Activated CD4-positive, alpha-beta T cell treated with anti-CD3 and anti-CD28 coated beads for 36 hours (primary cell): ENCODE results near the gene STARD5. TPM values are rescaled to one million over a fixed set of nuclear protein-coding genes. Genes with fewer than 3 reads are reported as not detected.

ENCODE experiments used
- ATAC-seq: fragments of 200-7000 bp; cut with Tn5 transposase; one replicate; pipeline ENCODE4 v1.10.0; 2021; ENCODE audit warnings: mild to moderate bottlenecking, moderate library complexity
- CTCF ChIA-PET: fragments of 350-600 bp; sonication (Branson Sonifier 250); formaldehyde crosslinking; loops from one replicate; lab custom pipeline; 2021; ENCODE audit warnings: antibody characterized with exemption; lab: Charles Lee
- POLR2A ChIA-PET: fragments of 350-600 bp; sonication (Branson Sonifier 250); formaldehyde crosslinking; loops from one replicate; lab custom pipeline; 2021; ENCODE audit warnings: antibody characterized with exemption, inconsistent platforms; lab: Charles Lee
- DNase-seq: peaks from one replicate; pipeline ENCODE4 v3.0.0-alpha.2; 2020
- H3K27ac Mint-ChIP-seq: one replicate; pipeline ENCODE4 v1.8.0; 2021; ENCODE audit warnings: mixed read lengths
- H3K27me3 Mint-ChIP-seq: one replicate; pipeline ENCODE4 v1.8.0; 2021; ENCODE audit warnings: mixed read lengths
- H3K36me3 Mint-ChIP-seq: one replicate; pipeline ENCODE4 v1.8.0; 2021; ENCODE audit warnings: low read depth, mixed read lengths
- H3K4me1 Mint-ChIP-seq: one replicate; pipeline ENCODE4 v1.8.0; 2021; ENCODE audit warnings: mixed read lengths
- H3K4me3 Mint-ChIP-seq: one replicate; pipeline ENCODE4 v1.8.0; 2021; ENCODE audit warnings: mild to moderate bottlenecking, moderate library complexity, mixed read lengths
- H3K9me3 Mint-ChIP-seq: one replicate; pipeline ENCODE4 v1.8.0; 2021; ENCODE audit warnings: low read depth, mixed read lengths
- intact Hi-C, 2 experiments: fragments of 100-400 bp; cut with DNase I in 1 of 2; cut with micrococcal nuclease in 1 of 2; formaldehyde crosslinking; loops; one replicate each; pipeline versions ENCODE4 v1.14.2 to v1.15.1; 2022 to 2024; cut with DNase I, micrococcal nuclease
- total RNA-seq, 2 experiments: library from RNA; stranded (reverse); gene quantifications; one replicate each; pipeline ENCODE4 v1.2.3, GENCODE V29; 2021

The STARD5 gene
- total RNA-seq, 2 experiments from 2014 or later = 8.9 to 9.2 TPM

DNA sequence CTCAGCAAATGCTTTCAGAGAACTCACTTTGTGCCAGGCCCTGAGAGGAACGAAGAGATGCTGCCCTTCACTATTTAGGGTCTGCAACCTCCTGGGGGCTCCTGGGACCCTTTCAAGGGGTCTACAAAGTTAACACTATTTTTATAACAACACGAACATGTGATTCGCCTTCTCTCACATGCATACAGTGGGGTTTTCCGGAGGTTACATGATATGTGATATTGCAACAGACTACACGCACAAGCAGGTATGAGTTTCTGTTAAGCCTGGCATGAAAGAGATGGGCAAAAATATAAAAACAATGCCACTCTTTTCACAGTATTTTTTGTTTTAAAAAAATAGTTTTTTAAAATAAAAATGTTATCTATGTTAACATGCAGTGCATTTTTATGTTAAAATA is 10.3 kb downstream of the STARD5 start:
- H3K27me3 Mint-ChIP-seq = no peaks in the 10 kb centered on the region
- H3K4me3 Mint-ChIP-seq = no peak overlapping the region
- DNase-seq = no peak
- H3K27ac Mint-ChIP-seq = no peak overlapping the region
- POLR2A ChIA-PET = no interaction called here
- CTCF ChIA-PET = interaction anchor here (0.5 to 0.9 kb wide), 2 partner anchors 48 to 317 kb away, joined by 3 read pairs; no protein-coding TSS in a partner anchor
- H3K4me1 Mint-ChIP-seq = peaks cover 65% of the 10 kb centered on the region
- intact Hi-C loops = loop anchor here in 1 of 2 experiments (10.0 kb wide), 1 partner anchor 71 kb away; no protein-coding TSS in a partner anchor
- peaks cover 8% of the 10 kb centered on the region for H3K9me3 Mint-ChIP-seq
- peaks cover 77% of the 10 kb centered on the region for H3K36me3 Mint-ChIP-seq
- ATAC-seq = no peak

DNA sequence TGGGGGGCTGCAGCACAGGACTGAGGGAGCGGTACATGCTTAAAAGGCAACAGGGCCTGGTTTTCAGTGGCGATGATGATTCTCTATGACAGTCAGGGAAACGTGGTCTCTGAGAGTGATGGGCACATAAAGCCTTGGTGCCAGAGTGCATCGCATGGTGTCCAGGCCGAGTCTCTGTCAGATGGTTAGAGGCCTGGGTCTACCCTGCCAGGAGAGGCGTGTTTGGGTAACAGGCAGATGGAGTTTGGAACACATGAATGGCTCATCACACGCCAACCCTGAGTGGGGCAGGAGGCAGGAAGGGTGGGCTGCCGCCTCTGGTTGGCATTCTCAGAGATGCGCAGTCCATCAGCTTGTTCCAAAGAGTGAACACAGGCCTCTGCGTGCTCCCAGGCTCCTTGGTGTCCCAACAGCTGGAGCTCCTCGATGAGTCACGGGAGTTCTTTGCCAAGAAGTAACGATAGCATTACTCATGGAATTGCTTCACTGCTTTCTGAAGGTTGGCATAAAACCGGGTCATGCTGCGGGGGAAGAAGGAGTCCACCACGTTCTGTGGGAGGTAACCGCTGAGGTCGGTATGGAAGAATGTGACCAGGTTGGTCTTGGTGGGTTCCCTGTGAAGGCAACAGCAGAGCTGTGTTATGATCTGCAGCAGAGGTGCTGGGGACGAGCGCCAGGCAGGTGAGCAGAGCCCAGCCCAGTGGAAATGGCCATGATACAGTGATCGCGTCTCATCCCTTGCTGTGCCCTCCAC is 11.0 kb downstream of the STARD5 start:
- peaks cover 8% of the 10 kb centered on the region for H3K9me3 Mint-ChIP-seq
- ChIA-PET CTCF (no interaction called here), POLR2A (no interaction called here)
- no peak for DNase-seq
- ATAC-seq = no peak
- H3K27ac Mint-ChIP-seq = peak overlapping the region; percentile 44
- H3K4me3 Mint-ChIP-seq = no peak overlapping the region
- H3K36me3 Mint-ChIP-seq = peaks cover 78% of the 10 kb centered on the region
- intact Hi-C loops = loop anchor here in 1 of 2 experiments (10.0 kb wide), 1 partner anchor 72 kb away; no protein-coding TSS in a partner anchor
- peaks cover 67% of the 10 kb centered on the region for H3K4me1 Mint-ChIP-seq
- H3K27me3 Mint-ChIP-seq = no peaks in the 10 kb centered on the region

DNA sequence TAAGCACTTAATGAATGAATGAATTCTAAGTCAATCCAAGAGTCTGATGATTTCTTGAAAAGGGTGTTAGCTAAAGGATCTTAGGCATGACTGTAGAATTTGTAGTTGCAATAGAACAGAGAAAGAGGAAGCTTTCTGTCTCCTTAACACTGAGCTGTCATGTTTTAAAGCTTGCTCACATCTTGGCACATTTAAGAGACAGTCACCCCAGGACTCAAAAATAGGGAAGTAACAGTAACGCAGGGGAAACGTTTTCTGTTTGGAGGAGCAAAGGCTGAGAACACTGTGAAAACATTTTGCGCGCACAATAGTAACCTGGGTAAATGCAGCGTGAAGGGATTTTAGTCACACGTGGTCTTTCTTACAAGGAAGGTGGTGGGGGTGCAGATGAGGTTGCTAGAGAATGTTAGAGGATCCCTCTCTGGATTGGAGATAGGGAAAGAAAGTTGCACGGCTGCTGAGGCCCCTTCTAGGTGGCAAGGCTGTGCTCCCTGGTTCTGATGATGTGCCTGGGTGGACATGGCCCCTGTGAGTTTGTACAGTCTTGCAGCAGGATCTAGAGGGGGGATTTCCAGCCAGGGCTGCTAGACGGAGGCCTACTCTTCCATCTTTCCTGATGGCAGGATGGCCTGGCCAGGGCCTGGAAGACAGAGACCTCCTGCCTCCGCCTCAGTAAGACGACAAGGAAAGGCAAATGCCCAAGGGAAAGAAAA is 12.0 kb downstream of the STARD5 start:
- DNase-seq = no peak
- intact Hi-C loops = loop anchor here in 1 of 2 experiments (10.0 kb wide), 1 partner anchor 73 kb away; no protein-coding TSS in a partner anchor
- peak; percentile 30 for ATAC-seq
- Mint-ChIP-seq H3K27ac (peak overlapping the region; percentile 17), H3K4me3 (no peak overlapping the region), H3K27me3 (no peaks in the 10 kb centered on the region), H3K4me1 (peaks cover 75% of the 10 kb centered on the region), H3K9me3 (peaks cover 8% of the 10 kb centered on the region), H3K36me3 (peaks cover 84% of the 10 kb centered on the region)
- ChIA-PET POLR2A (interaction anchor here (0.6 to 1.0 kb wide), 2 partner anchors 37 to 369 kb away, joined by 3 to 4 read pairs; no protein-coding TSS in a partner anchor), CTCF (interaction anchor here (0.6 to 2.1 kb wide), 3 partner anchors 9 to 46 kb away, joined by 3 to 9 read pairs (median 6); no protein-coding TSS in a partner anchor)

DNA sequence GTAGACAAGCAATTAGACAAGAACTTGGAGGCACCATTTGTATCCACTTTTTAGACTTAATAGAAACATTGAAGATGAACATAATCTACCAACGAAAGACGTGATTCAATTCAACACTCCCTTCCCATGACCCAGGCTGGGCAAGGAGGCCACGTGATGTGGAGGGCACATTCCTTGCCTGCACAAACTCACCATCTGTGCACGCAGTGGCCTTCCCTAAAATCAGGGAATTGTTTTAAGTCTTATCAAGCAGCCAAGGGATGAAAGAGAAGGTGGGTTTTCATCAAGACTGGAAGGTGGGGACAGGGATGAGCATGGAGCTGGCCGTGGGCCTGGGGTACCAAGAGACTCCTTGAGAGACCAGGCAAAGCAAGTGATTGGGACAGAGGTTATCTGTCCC is 13.5 kb downstream of the STARD5 start:
- H3K4me1 Mint-ChIP-seq = peaks cover 81% of the 10 kb centered on the region
- DNase-seq (no peak), ATAC-seq (no peak)
- H3K4me3 Mint-ChIP-seq = no peak overlapping the region
- peaks cover 8% of the 10 kb centered on the region for H3K9me3 Mint-ChIP-seq
- peak overlapping the region; percentile 63 for H3K27ac Mint-ChIP-seq
- POLR2A ChIA-PET = interaction anchor here (0.6 kb wide), 1 partner anchor 18 kb away, joined by 5 read pairs; no protein-coding TSS in a partner anchor
- H3K27me3 Mint-ChIP-seq = no peaks in the 10 kb centered on the region
- H3K36me3 Mint-ChIP-seq = peaks cover 90% of the 10 kb centered on the region
- intact Hi-C loops = loop anchor here in 1 of 2 experiments (10.0 kb wide), 1 partner anchor 74 kb away; no protein-coding TSS in a partner anchor
- CTCF ChIA-PET = interaction anchor here (0.7 to 2.3 kb wide), 3 partner anchors 18 to 100 kb away, joined by 3 to 9 read pairs (median 6); no protein-coding TSS in a partner anchor

DNA sequence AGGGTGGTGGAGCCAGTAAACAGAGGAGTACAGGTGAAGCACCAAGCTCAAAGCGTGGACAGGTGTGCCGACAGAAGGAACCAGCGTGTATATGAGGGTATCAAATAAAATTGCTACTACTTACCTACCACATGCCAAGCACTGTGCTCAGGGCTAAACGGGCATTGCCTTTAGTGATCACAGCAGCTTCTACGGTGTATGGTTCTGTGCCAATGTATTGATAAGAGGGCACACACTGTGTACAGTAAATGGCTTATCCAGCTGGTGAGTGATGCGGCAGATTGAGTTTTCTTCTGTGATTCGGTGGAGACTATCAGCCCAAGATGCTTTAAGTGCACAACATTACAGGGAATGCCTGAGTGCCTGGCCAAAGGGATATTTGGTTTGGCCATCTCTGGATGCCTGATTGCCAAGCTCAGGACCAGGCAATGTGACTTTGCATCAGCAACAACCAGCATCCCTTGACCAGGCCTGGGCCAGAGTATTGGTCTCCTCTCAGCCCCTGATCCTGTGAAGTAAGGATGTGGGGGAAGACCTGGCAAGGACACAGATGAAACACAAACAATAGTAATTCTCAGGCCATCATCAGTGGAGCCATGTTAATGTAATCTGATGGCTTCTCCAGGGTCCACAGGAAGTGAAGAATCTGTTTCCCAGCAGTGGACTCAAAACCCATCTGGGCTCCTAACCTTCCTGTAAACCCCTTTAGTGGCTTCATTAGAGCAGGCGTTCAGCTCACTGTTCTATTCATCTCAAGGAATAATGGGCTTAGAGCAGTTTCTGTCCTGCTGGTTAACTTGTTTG is 14.1 kb downstream of the STARD5 start:
- CTCF ChIA-PET = interaction anchor here (0.9 to 3.1 kb wide), 4 partner anchors 14 to 44 kb away, joined by 4 to 18 read pairs (median 9); no protein-coding TSS in a partner anchor
- ATAC-seq (no peak), DNase-seq (no peak)
- H3K27ac Mint-ChIP-seq = peak overlapping the region; percentile 63
- peaks cover 81% of the 10 kb centered on the region for H3K4me1 Mint-ChIP-seq
- intact Hi-C loops = loop anchor here in 1 of 2 experiments (10.0 kb wide), 1 partner anchor 75 kb away; no protein-coding TSS in a partner anchor
- H3K36me3 Mint-ChIP-seq = peaks cover 90% of the 10 kb centered on the region
- H3K9me3 Mint-ChIP-seq = peaks cover 8% of the 10 kb centered on the region
- POLR2A ChIA-PET = interaction anchor here (0.6 to 1.6 kb wide), 3 partner anchors 14 to 18 kb away, joined by 4 to 6 read pairs (median 5); partner anchors contain the start of gene STARD5
- no peaks in the 10 kb centered on the region for H3K27me3 Mint-ChIP-seq
- no peak overlapping the region for H3K4me3 Mint-ChIP-seq

DNA sequence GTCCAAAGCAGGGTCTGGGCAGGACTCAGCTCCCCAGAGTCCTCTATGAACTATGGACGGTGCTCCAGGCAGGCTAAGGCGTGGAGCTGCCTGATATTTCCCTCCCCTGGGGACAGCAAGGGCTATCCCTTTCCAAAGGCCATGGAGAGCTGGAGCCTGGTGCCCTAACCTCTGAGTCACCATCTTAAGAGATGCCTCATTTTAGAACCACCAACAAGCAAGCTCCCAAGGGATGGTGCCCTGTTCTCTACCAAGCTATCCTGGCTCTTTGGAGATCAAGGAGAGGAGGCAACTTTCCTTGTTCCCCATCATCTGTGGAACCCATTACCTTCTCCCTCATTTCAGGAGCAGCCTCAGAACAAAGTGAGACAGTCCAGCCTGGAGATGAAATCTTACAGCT is 15.7 kb downstream of the STARD5 start:
- H3K27me3 Mint-ChIP-seq = no peaks in the 10 kb centered on the region
- H3K9me3 Mint-ChIP-seq = peaks cover 8% of the 10 kb centered on the region
- H3K4me3 Mint-ChIP-seq = no peak overlapping the region
- DNase-seq = no peak
- no peak for ATAC-seq
- intact Hi-C loops = no loop called here
- no peak overlapping the region for H3K27ac Mint-ChIP-seq
- CTCF ChIA-PET = interaction anchor here (0.8 to 3.1 kb wide), 9 partner anchors 10 to 42 kb away, joined by 3 to 18 read pairs (median 3); partner anchors contain the start of gene STARD5
- H3K4me1 Mint-ChIP-seq = peaks cover 88% of the 10 kb centered on the region
- peaks cover 97% of the 10 kb centered on the region for H3K36me3 Mint-ChIP-seq
- POLR2A ChIA-PET = interaction anchor here (0.7 to 1.6 kb wide), 3 partner anchors 12 to 22 kb away, joined by 3 to 6 read pairs (median 4); partner anchors contain the start of gene STARD5

DNA sequence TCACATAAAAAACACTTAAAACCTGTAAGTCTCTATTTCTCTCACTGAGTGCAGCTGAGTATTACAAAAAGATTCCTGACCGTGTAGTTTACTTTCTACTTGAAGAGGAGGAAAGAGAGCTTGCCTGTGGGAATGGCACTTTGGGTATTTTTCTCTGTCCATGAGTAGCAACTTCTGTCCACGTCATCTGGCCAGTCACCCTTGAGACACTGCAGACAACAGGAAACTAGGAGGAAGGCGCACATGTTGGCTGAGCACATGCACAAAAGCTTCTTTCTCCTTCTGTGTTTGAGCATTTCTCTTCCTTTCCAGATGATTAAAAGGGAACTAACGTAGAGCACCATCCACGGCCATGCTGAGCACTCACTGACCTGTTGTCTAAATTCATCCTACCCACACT is 19.7 kb downstream of the STARD5 start:
- peaks cover under 1% of the 10 kb centered on the region for H3K9me3 Mint-ChIP-seq
- peaks cover 75% of the 10 kb centered on the region for H3K4me1 Mint-ChIP-seq
- ChIA-PET CTCF (interaction anchor here (0.6 to 1.6 kb wide), 5 partner anchors 21 to 164 kb away, joined by 3 to 5 read pairs (median 4); no protein-coding TSS in a partner anchor), POLR2A (interaction anchor here (1.1 to 1.5 kb wide), 2 partner anchors 17 to 20 kb away, joined by 3 to 8 read pairs; partner anchors contain the start of gene STARD5)
- H3K4me3 Mint-ChIP-seq = peak overlapping the region; percentile 94
- ATAC-seq = no peak
- intact Hi-C loops = no loop called here
- H3K27ac Mint-ChIP-seq = peak overlapping the region; percentile 98
- peaks cover 98% of the 10 kb centered on the region for H3K36me3 Mint-ChIP-seq
- no peak for DNase-seq
- no peaks in the 10 kb centered on the region for H3K27me3 Mint-ChIP-seq

DNA sequence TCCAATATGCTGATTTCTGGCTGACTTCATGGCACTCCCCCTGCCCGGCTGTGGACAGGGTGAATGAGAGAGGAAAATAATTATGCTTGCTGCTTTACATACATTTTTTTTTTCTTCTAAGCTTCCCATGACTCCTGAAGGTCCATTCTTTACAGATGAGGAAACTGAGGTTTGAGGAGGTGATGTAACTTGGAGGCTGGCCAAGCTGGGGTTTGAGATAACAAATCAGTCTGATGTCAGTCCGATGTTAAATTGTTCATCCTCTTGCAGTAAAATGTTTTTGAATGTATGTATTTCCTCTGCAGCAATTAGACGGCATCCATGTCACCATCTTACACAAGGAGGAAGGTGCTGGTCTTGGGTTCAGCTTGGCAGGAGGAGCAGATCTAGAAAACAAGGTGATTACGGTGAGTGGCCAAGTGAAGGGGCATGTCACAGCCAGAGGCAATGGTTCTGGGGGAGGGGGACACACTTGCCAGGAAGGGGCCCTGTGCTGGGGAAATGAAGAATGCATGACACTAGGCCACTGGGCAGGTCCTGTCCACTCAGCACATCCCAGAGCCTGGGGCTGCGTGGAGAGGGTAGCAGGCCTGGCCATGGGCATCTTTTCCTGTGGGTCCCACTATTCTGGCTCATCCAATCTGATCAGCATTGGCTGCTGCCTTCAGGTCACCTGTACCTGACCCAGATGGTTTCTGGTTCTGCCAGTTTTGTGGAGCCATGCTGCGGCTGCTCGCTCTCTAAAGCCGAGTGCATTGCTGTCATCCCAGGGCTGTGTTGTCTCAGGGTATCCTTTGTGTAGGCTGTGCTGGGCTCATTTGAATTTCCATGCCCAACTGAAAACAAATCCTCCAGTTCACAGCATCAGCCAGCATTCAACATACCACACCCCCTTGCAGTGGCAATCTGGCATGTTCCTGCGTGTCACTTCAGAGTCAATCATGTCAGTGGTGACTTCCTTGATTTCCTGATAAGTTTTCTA is 20.4 kb downstream of the STARD5 start:
- Mint-ChIP-seq H3K27me3 (no peaks in the 10 kb centered on the region), H3K4me1 (peaks cover 75% of the 10 kb centered on the region), H3K9me3 (no peaks in the 10 kb centered on the region), H3K27ac (peak overlapping the region; percentile 98), H3K36me3 (peaks cover 98% of the 10 kb centered on the region), H3K4me3 (peak overlapping the region; percentile 94)
- ATAC-seq (no peak), DNase-seq (no peak)
- intact Hi-C loops = loop anchor here in 1 of 2 experiments (1.0 kb wide), 1 partner anchor 10 kb away; no protein-coding TSS in a partner anchor
- POLR2A ChIA-PET = interaction anchor here (0.7 kb wide), 1 partner anchor 91 kb away, joined by 6 read pairs; no protein-coding TSS in a partner anchor
- CTCF ChIA-PET = interaction anchor here (0.8 to 5.0 kb wide), 9 partner anchors 8 to 163 kb away, joined by 3 to 31 read pairs (median 5); no protein-coding TSS in a partner anchor

DNA sequence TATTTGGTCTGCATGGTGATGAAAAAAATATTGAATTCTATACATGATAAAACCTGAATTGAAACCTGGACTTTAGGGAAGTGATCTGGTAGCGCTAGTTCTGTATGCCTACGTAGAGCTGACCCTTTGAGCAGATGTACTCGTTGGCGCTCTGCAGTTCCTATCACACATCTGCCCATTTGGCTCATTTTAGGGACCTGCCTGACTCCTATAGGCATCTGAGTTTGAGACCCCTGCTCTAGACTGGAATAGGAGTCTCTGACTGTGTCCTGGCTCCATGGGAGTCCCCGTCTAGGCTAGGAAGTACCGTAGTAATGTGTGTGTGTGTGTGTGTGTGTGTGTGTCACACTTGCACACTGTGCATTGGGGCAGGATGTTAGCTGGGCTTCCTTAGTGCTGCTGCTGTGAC is 21.2 kb downstream of the STARD5 start:
- Mint-ChIP-seq H3K27me3 (no peaks in the 10 kb centered on the region), H3K9me3 (no peaks in the 10 kb centered on the region), H3K27ac (peak overlapping the region; percentile 98), H3K4me3 (peak overlapping the region; percentile 94), H3K36me3 (peaks cover 99% of the 10 kb centered on the region), H3K4me1 (peaks cover 74% of the 10 kb centered on the region)
- ChIA-PET CTCF (interaction anchor here (1.2 to 5.0 kb wide), 7 partner anchors 9 to 36 kb away, joined by 3 to 31 read pairs (median 6); no protein-coding TSS in a partner anchor), POLR2A (interaction anchor here (0.7 to 2.6 kb wide), 2 partner anchors 21 to 92 kb away, joined by 6 to 8 read pairs; partner anchors contain the start of gene STARD5)
- DNase-seq (no peak), ATAC-seq (no peak)
- intact Hi-C loops = loop anchor here (1.0 kb wide), 2 partner anchors 9 to 22 kb away; partner anchors contain the start of gene STARD5 (in 1 of the 2)
